K562 (cell line): ENCODE results near the gene LRRC8A. TPM values are rescaled to one million over a fixed set of nuclear protein-coding genes. Genes with fewer than 3 reads are reported as not detected.

Experiments used
- CEBPG ChIP-seq, 3 experiments: fragments of 200-800 bp in 1 of 3; sonication (Bioruptor generic) in 1 of 3; sonication (generic) in 1 of 3; formaldehyde crosslinking in 1 of 3; IDR thresholded peaks in 2 of 3; conservative IDR thresholded peaks in 1 of 3; 2 replicates each; pipeline versions ENCODE4 v1.6.1 to v1.8.0; 2016 to 2022; ENCODE audit warnings: missing compliant biosample characterization in 2 of 3, missing genetic modification characterization in 2 of 3, mild to moderate bottlenecking in 1 of 3, missing genetic modification reagents in 1 of 3
- CHCHD3 ChIP-seq: fragments of 250-450 bp; sonication (Bioruptor Pico); IDR thresholded peaks from 2 replicates; pipeline ENCODE4 v2.1.2; 2022; ENCODE audit warnings: mild to moderate bottlenecking
- ELF1 ChIP-seq: fragments of 200-800 bp; sonication (Bioruptor generic); IDR thresholded peaks from 2 replicates; pipeline ENCODE4 v1.6.1; 2016; ENCODE audit warnings: missing genetic modification characterization, missing compliant biosample characterization
- FOXJ2 ChIP-seq: fragments of 200-800 bp; sonication (Bioruptor generic); IDR thresholded peaks from 2 replicates; pipeline ENCODE4 v1.6.1; 2016; ENCODE audit warnings: missing genetic modification characterization, missing compliant biosample characterization
- GABPB1 ChIP-seq: sonication (generic); formaldehyde crosslinking; IDR thresholded peaks from 2 replicates; pipeline ENCODE4 v1.8.0; 2022; ENCODE audit warnings: mild to moderate bottlenecking, missing genetic modification reagents
- MCM2 ChIP-seq: fragments of 450-650 bp; IDR thresholded peaks from 2 replicates; pipeline ENCODE4 v1.6.1; 2017; ENCODE audit warnings: low read depth, mild to moderate bottlenecking
- MEF2A ChIP-seq: IDR thresholded peaks from 2 replicates; pipeline ENCODE4 v1.6.1; 2011; ENCODE audit warnings: low read depth, mild to moderate bottlenecking, low read length, moderate library complexity; ENCODE audit not compliant: control insufficient read depth
- MYNN ChIP-seq, 2 experiments: sonication (generic); formaldehyde crosslinking in 1 of 2; IDR thresholded peaks; 2 replicates each; pipeline versions ENCODE4 v1.5.0 to v1.6.1; 2016 to 2020; ENCODE audit warnings: antibody characterized with exemption in 1 of 2, missing genetic modification reagents in 1 of 2
- NCOA1 ChIP-seq: fragments of 450-650 bp; IDR thresholded peaks from 2 replicates; pipeline ENCODE4 v1.6.1; 2016; ENCODE audit warnings: low read depth
- NR2C1 ChIP-seq, 2 experiments: fragments of 450-650 bp; IDR thresholded peaks; 2 replicates each; pipeline ENCODE4 v1.6.1; 2017; ENCODE audit warnings: mild to moderate bottlenecking in 2 of 2, antibody characterized with exemption in 1 of 2, inconsistent platforms in 1 of 2, missing compliant biosample characterization in 1 of 2, missing genetic modification characterization in 1 of 2
- PML ChIP-seq: IDR thresholded peaks from 2 replicates; pipeline ENCODE4 v1.6.1; 2012; ENCODE audit warnings: low read length, inconsistent platforms
- SREBF1 ChIP-seq: fragments of 150-350 bp; IDR thresholded peaks from 2 replicates; pipeline ENCODE4 v1.6.1; 2014; ENCODE audit warnings: antibody characterized with exemption, low read depth, low read length, borderline replicate concordance
- SRSF3 ChIP-seq: fragments of 200-400 bp; formaldehyde crosslinking; IDR thresholded peaks from 2 replicates; pipeline ENCODE4 v1.6.1; 2016; ENCODE audit warnings: mild to moderate bottlenecking, low read length, moderate library complexity; ENCODE audit not compliant: insufficient read depth
- TAL1 ChIP-seq: fragments of 450-650 bp; IDR thresholded peaks from 2 replicates; pipeline ENCODE4 v1.6.1; 2016; ENCODE audit warnings: mild to moderate bottlenecking
- TOE1 ChIP-seq, 2 experiments: fragments of 450-650 bp in 1 of 2; sonication (generic) in 1 of 2; formaldehyde crosslinking in 1 of 2; IDR thresholded peaks; 2 replicates each; pipeline versions ENCODE4 v1.7.1 to v1.8.0; 2016 to 2022; ENCODE audit warnings: borderline replicate concordance in 2 of 2, mild to moderate bottlenecking in 2 of 2, antibody characterized with exemption in 1 of 2, inconsistent platforms in 1 of 2, low read depth in 1 of 2, missing genetic modification reagents in 1 of 2, moderate library complexity in 1 of 2
- YBX1 ChIP-seq: fragments of 450-650 bp; IDR thresholded peaks from 2 replicates; pipeline ENCODE4 v1.7.1; 2016; ENCODE audit warnings: mild to moderate bottlenecking
- ZFPM2 ChIP-seq: fragments of 250-450 bp; sonication (Bioruptor Pico); IDR thresholded peaks from 2 replicates; pipeline ENCODE4 v1.5.1; 2022; ENCODE audit warnings: mild to moderate bottlenecking
- ZNF133 ChIP-seq: fragments of 250-450 bp; sonication (Bioruptor Pico); IDR thresholded peaks from 2 replicates; pipeline ENCODE4 v1.4.0; 2020; ENCODE audit warnings: mild to moderate bottlenecking
- ZNF41 ChIP-seq: fragments of 250-450 bp; sonication (Bioruptor Pico); conservative IDR thresholded peaks from 2 replicates; pipeline ENCODE4 v1.4.0; 2020; ENCODE audit warnings: mild to moderate bottlenecking
- ZNF75A ChIP-seq: fragments of 450-650 bp; formaldehyde crosslinking; IDR thresholded peaks from 2 replicates; pipeline ENCODE4 v1.4.0; 2020; ENCODE audit warnings: mild to moderate bottlenecking
- ZNF76 ChIP-seq: fragments of 250-450 bp; sonication (Bioruptor Pico); IDR thresholded peaks from 2 replicates; pipeline ENCODE4 v1.4.0; 2020; ENCODE audit warnings: mild to moderate bottlenecking, moderate library complexity, borderline replicate concordance
- polyA plus RNA-seq, 8 experiments: library from polyadenylated mRNA; depleted of rRNA in 4 of 8; stranded (reverse) in 5 of 8; unstranded in 3 of 8; fragments of >200 nt; fragmentation: Nextera tagmentation in 2 of 8; fragmentation: Illumina TruSeq in 1 of 8; extraction: Ambion mirVana in 2 of 8; extraction: Trizol in 1 of 8; gene quantifications; 2 replicates each; pipeline versions ENCODE4 v1.2.1 to v1.2.3, GENCODE V29; 2011 to 2014; ENCODE audit warnings: inconsistent platforms in 1 of 8, missing spikeins in 1 of 8
- total RNA-seq, 7 experiments: library from RNA; depleted of rRNA in 6 of 7; stranded (reverse); fragments of >200 nt in 6 of 7; fragmentation: Illumina TruSeq in 2 of 7; extraction: Trizol in 2 of 7; gene quantifications; 2 replicates each; pipeline versions ENCODE4 v1.2.1 to v1.2.3, GENCODE V29; 2011 to 2021; ENCODE audit warnings: low replicate concordance in 1 of 7
- TF ChIP-seq, protein P1 (sequence below): fragments of 250-450 bp; sonication (Bioruptor Pico); IDR thresholded peaks from 2 replicates; pipeline ENCODE4 v1.5.0; 2021
- TF ChIP-seq, protein P2 (sequence below): fragments of 450-650 bp; IDR thresholded peaks from 2 replicates; pipeline ENCODE4 v1.6.1; 2017; ENCODE audit warnings: antibody characterized with exemption
- TF ChIP-seq, protein P3 (sequence below): sonication (generic); formaldehyde crosslinking; IDR thresholded peaks from 2 replicates; pipeline ENCODE4 v1.5.0; 2020; ENCODE audit warnings: missing genetic modification reagents

The LRRC8A gene
- total and polyA plus RNA-seq, 9 of the 15 experiments (the other 6 are each of a cell fraction or from before 2014, with no cell fraction given), result 2.9 to 24.7 (median 8.9) TPM

DNA sequence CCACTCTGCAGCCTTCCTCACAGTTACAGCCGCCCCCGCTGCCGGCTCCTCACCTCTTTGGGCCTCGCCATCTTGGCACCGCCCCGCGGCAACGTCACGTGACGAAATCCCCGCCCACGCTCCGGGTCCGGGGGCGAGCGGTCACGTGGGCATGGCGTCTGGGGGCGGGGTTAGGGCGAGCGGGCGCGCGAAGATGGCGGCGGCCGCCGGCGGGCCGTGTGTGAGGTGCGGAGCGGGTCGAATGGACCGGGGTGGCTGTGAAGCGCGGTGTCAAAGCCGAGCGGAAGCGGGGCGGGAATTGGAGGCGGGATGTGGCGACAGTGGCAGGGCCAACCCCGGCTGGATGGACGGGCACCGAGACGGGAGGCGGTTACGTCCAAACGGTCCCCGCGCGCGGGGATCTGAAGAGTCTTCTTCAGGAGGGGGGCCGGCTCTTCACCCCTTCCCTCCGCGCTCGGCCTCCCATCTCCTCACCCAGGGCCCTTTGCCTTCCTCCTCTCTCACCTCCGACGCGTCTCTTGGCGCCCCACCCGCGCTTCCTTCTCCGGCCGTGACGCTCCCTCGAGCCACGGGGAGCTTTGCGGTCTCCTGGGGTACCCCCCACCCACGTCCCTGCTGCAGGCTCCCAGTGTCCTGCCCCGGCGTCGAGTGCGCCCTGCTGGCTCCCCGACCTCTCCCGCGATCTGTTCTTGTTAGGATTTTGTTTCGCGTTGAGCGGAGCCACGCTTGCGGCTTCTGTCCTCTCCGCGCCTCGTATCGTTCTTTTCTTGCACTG lies 65.8 kb downstream of the LRRC8A start, which contains the start of the genes DOLK and NUP188 (continued):
- TF ChIP-seq ZFPM2 (CRISPR knock-in tag), result no peak
- peak; percentile 85; the same call in 1 of the 2 replicates for TF ChIP-seq PML
- TF ChIP-seq ELF1 (tag), result no peak
- no peak for TF ChIP-seq MEF2A
- no peak for TF ChIP-seq MCM2
- no peak for TF ChIP-seq NCOA1
- TF ChIP-seq GABPB1, result peak; percentile 80
- TF ChIP-seq NR2C1 (IDR thresholded peaks at IDR 0.05), result 0 out of 2 replicates have a peak, but pooled peaks have one; percentile 25
- no peak for TF ChIP-seq NR2C1 (tag; IDR thresholded peaks at IDR 0.05)
- TF ChIP-seq CEBPG (CRISPR knock-in tag; IDR thresholded peaks at IDR 0.05), result no peak; the same call in 1 of the 2 replicates
- TF ChIP-seq CEBPG (tag; conservative IDR thresholded peaks at IDR 0.05 in 1 of 2, IDR thresholded peaks at IDR 0.05 in 1 of 2), result no peak
- TF ChIP-seq, protein P1, sequence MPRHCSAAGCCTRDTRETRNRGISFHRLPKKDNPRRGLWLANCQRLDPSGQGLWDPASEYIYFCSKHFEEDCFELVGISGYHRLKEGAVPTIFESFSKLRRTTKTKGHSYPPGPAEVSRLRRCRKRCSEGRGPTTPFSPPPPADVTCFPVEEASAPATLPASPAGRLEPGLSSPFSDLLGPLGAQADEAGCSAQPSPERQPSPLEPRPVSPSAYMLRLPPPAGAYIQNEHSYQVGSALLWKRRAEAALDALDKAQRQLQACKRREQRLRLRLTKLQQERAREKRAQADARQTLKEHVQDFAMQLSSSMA (CRISPR knock-in tag), result peak; percentile 38; the same call in 1 of the 2 replicates
- peak; percentile 39; the same call in 1 of the 2 replicates for TF ChIP-seq SRSF3
- TF ChIP-seq CHCHD3 (CRISPR knock-in tag), result 0 out of 2 replicates have a peak, but pooled peaks have one; percentile 55
- no peak for TF ChIP-seq ZNF41 (CRISPR knock-in tag)
- TF ChIP-seq ZNF133 (CRISPR knock-in tag), result no peak
- TF ChIP-seq ZNF76 (CRISPR knock-in tag), result no peak; the same call in 1 of the 2 replicates
- TF ChIP-seq SREBF1, result peak; percentile 58; the same call in 1 of the 2 replicates
- no peak for TF ChIP-seq FOXJ2 (tag)
- TF ChIP-seq YBX1, result no peak
- no peak for TF ChIP-seq MYNN (IDR thresholded peaks at IDR 0.05)
- TF ChIP-seq MYNN (CRISPR knock-in tag; IDR thresholded peaks at IDR 0.05), result no peak
- TF ChIP-seq TOE1 (IDR thresholded peaks at IDR 0.05; ENCODE audit: borderline replicate concordance), result peak; percentile 100
- no peak for TF ChIP-seq TOE1 (CRISPR knock-in tag; IDR thresholded peaks at IDR 0.05; ENCODE audit: borderline replicate concordance, low read depth)
- no peak for TF ChIP-seq TAL1
- no peak for TF ChIP-seq ZNF75A (CRISPR knock-in tag)
- TF ChIP-seq, protein P2, sequence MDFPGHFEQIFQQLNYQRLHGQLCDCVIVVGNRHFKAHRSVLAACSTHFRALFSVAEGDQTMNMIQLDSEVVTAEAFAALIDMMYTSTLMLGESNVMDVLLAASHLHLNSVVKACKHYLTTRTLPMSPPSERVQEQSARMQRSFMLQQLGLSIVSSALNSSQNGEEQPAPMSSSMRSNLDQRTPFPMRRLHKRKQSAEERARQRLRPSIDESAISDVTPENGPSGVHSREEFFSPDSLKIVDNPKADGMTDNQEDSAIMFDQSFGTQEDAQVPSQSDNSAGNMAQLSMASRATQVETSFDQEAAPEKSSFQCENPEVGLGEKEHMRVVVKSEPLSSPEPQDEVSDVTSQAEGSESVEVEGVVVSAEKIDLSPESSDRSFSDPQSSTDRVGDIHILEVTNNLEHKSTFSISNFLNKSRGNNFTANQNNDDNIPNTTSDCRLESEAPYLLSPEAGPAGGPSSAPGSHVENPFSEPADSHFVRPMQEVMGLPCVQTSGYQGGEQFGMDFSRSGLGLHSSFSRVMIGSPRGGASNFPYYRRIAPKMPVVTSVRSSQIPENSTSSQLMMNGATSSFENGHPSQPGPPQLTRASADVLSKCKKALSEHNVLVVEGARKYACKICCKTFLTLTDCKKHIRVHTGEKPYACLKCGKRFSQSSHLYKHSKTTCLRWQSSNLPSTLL, result no peak
- TF ChIP-seq, protein P3, sequence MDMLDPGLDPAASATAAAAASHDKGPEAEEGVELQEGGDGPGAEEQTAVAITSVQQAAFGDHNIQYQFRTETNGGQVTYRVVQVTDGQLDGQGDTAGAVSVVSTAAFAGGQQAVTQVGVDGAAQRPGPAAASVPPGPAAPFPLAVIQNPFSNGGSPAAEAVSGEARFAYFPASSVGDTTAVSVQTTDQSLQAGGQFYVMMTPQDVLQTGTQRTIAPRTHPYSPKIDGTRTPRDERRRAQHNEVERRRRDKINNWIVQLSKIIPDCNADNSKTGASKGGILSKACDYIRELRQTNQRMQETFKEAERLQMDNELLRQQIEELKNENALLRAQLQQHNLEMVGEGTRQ (CRISPR knock-in tag), result peak; percentile 99
